PFSK-1 (cell line): Measurements from ENCODE around the gene TIMM8B.

Source experiments
- FOXP2 ChIP-seq: optimal IDR thresholded peaks from 2 replicates; pipeline ENCODE3; 2011; ENCODE audit warnings: borderline replicate concordance, control low read depth, inconsistent platforms; ENCODE audit not compliant: insufficient read depth; ENCODE audit errors: extremely low read length, extremely low read depth
- POLR2AphosphoS5 ChIP-seq: IDR thresholded peaks from 2 replicates; pipeline ENCODE4 v1.6.1; 2012; ENCODE audit warnings: low read depth, mild to moderate bottlenecking, control low read depth, low read length, moderate library complexity
- SIN3A ChIP-seq: IDR thresholded peaks from 2 replicates; pipeline ENCODE4 v1.6.1; 2012; ENCODE audit warnings: mild to moderate bottlenecking, low read length, moderate library complexity, borderline replicate concordance; ENCODE audit not compliant: insufficient read depth
- TAF1 ChIP-seq: IDR thresholded peaks from 2 replicates; pipeline ENCODE4 v1.6.1; 2012; ENCODE audit warnings: low read length, control low read depth, borderline replicate concordance; ENCODE audit not compliant: insufficient read depth
- TF ChIP-seq, protein P1 (sequence below), 2 experiments: IDR thresholded peaks; 2 replicates each; pipeline versions ENCODE4 v1.6.1 to v1.8.0; 2011 to 2012; ENCODE audit warnings: low read depth in 2 of 2, low read length in 2 of 2, control low read depth in 1 of 2, inconsistent platforms in 1 of 2, mild to moderate bottlenecking in 1 of 2, moderate library complexity in 1 of 2; ENCODE audit not compliant: insufficient read depth in 1 of 2

TIMM8B gene

DNA sequence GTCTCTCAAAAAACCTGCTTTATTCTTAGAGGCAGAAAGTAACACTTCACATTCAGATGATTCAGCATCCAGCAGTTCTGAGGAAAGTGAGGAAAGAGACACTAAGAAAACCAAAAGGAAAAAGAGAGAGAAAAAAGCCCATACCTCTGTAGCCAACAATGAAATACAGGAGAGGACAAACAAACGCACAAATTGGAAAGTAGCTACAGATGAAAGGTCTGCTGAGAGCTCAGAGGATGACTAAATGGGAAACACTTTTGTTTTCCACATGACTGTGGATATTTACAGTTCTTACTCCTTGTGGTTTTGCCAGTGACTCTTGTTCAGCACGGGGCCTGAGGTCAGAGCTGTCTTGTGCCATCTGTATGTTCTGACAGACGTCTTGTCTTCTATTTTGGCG is 3.8 kb downstream of the TIMM8B start:
- TF ChIP-seq TAF1 = no peak
- TF ChIP-seq POLR2AphosphoS5 = no peak; the same call in 1 of the 2 replicates
- TF ChIP-seq SIN3A = no peak

DNA sequence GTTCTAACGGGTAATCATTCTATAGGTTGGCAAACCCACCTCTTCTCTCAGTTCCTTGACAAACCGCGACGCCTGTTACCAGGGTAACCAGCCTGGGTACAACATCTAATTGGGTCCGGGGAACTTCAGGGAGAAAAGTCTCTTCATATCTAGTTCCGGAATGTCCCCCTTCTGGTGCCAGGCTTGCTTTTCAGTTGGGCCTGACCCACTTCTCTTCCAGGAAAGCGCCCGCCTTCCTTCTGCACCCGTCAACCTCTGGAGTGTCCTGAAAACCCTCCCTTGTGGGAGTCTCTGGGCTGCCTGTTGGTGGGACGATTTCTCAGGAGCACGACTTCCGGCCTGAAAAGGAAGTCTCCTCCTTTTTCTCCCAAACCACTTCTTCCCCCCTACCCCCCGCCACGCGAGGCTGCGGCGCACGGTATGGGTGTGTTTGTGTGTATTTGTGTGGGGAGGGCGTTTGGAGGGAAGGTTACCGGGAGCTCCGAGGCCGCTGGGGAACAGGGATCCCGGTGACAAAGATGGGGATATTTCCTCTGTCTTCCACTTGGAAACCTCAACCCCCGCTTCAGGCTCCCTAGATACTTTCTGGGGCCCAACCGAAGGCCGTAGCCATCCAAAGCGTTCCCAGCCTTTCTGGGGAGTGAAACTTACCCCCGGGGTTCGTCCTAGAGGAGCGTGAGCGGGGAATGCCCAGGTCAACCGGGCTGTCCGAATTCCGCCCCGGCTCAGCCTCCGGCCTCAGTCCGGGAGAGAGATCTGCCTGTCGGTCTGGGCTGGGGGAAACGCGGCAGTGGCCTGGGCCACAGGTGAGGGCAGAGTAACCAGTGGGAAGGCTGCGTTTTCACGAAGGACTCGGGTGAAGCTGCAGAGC is 12.4 kb downstream of the TIMM8B start, which contains the start of the genes NKAPD1 and PIH1D2:
Gene NKAPD1, plus strand, starts transcription at position 359 of the 871 bp plus-strand sequence. CDS start 1,276 bp downstream, outside the sequence.
Gene PIH1D2, minus strand, starts transcription at position 77 of the 871 bp plus-strand sequence. CDS start 843 bp downstream, outside the sequence.
- TF ChIP-seq, protein P1, sequence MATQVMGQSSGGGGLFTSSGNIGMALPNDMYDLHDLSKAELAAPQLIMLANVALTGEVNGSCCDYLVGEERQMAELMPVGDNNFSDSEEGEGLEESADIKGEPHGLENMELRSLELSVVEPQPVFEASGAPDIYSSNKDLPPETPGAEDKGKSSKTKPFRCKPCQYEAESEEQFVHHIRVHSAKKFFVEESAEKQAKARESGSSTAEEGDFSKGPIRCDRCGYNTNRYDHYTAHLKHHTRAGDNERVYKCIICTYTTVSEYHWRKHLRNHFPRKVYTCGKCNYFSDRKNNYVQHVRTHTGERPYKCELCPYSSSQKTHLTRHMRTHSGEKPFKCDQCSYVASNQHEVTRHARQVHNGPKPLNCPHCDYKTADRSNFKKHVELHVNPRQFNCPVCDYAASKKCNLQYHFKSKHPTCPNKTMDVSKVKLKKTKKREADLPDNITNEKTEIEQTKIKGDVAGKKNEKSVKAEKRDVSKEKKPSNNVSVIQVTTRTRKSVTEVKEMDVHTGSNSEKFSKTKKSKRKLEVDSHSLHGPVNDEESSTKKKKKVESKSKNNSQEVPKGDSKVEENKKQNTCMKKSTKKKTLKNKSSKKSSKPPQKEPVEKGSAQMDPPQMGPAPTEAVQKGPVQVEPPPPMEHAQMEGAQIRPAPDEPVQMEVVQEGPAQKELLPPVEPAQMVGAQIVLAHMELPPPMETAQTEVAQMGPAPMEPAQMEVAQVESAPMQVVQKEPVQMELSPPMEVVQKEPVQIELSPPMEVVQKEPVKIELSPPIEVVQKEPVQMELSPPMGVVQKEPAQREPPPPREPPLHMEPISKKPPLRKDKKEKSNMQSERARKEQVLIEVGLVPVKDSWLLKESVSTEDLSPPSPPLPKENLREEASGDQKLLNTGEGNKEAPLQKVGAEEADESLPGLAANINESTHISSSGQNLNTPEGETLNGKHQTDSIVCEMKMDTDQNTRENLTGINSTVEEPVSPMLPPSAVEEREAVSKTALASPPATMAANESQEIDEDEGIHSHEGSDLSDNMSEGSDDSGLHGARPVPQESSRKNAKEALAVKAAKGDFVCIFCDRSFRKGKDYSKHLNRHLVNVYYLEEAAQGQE (IDR thresholded peaks at IDR 0.05; ENCODE audit: insufficient read depth in 1 of 2, low read depth in 2 of 2, low read length in 2 of 2) = 0 out of 4 replicates have a peak, but pooled peaks of 1 of the 2 experiments have one; percentile 9
- TF ChIP-seq POLR2AphosphoS5 (peak; percentile 72; the same call in 1 of the 2 replicates), FOXP2 (no peak), SIN3A (peak; percentile 65; the same call in 1 of the 2 replicates), TAF1 (peak; percentile 79; the same call in 1 of the 2 replicates)

DNA sequence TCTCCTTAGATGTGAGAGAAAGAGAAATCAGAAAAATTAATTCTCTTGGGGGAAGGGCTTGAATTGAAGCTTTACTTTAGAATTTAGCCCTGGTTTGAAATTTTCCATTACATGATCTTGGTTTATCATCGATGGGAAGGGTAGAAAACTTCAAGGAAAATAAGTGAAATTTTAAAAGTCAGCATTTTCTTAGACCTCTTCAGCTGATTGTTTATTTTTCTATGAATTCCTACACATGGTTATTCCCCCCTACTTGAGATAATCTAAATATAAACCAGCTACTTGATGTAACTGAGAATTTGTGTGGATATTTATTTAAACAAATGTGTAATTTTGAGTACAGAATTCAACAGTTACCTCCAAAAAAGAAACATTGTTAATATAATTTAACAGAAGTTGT is 23.6 kb downstream of the TIMM8B start:
- TF ChIP-seq SIN3A = no peak
- TF ChIP-seq TAF1 = no peak
- TF ChIP-seq POLR2AphosphoS5 = no peak
- TF ChIP-seq, protein P1 (IDR thresholded peaks at IDR 0.05; ENCODE audit: insufficient read depth in 1 of 2, low read depth in 2 of 2, low read length in 2 of 2) = no peak
- TF ChIP-seq FOXP2 = no peak

DNA sequence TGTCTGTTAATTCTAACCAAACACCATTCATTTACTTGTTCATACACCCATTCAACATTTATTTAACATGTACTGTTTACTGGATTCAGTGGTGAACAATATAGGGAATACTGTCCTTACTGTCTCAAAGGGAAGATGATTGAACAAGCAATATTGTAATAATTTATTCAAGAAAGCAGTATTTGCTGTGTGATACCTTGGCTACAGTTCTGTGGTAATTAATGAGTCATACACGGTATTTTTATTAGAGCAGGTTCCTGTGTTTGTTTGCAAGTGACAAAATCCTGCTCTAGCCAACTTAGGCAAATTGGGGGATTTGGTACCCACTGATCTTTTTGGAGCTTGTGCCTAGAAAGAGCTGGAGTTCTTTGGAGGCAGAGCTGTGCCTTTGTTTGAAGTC is 28.5 kb downstream of the TIMM8B start:
- TF ChIP-seq POLR2AphosphoS5 (no peak), TAF1 (no peak), SIN3A (no peak), FOXP2 (no peak)
- TF ChIP-seq, protein P1 (IDR thresholded peaks at IDR 0.05; ENCODE audit: insufficient read depth in 1 of 2, low read depth in 2 of 2, low read length in 2 of 2) = no peak

DNA sequence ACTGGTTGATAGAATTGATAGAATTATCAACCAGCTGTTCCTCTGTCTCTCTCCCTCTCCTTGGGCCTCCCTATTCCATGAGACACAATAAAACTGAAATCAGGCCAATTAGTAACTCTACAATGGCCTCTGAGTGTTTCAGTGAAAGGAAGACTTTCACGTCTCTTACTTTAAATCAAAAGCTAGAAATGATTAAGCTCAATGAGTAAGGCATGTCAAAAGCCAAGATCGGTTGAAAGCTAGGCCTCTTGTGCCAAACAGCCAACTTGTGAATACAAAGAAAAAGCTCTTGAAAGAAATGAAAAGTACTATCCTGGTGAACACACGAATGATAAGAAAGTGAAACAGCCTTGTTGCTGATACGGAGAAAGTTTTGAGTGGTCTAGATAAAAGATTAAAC is 29.4 kb downstream of the TIMM8B start:
- TF ChIP-seq TAF1 (no peak), POLR2AphosphoS5 (no peak), FOXP2 (no peak), SIN3A (no peak)
- TF ChIP-seq, protein P1 (IDR thresholded peaks at IDR 0.05; ENCODE audit: insufficient read depth in 1 of 2, low read depth in 2 of 2, low read length in 2 of 2) = no peak
